NCI-H2227 treated with DMSO at 0.1 percent for 48 hours (cell line): ENCODE measurements around the gene DARS2.
"Not testable (repeated sequence)": the region's sequence is repeated elsewhere in the genome, so short reads cannot be mapped to it uniquely, and the experiment has no call there.

Source experiments
- DNase-seq: peaks from one replicate; lab custom pipeline; 2025; lab: John Stamatoyannopoulos, UW

The DARS2 gene, protein sequence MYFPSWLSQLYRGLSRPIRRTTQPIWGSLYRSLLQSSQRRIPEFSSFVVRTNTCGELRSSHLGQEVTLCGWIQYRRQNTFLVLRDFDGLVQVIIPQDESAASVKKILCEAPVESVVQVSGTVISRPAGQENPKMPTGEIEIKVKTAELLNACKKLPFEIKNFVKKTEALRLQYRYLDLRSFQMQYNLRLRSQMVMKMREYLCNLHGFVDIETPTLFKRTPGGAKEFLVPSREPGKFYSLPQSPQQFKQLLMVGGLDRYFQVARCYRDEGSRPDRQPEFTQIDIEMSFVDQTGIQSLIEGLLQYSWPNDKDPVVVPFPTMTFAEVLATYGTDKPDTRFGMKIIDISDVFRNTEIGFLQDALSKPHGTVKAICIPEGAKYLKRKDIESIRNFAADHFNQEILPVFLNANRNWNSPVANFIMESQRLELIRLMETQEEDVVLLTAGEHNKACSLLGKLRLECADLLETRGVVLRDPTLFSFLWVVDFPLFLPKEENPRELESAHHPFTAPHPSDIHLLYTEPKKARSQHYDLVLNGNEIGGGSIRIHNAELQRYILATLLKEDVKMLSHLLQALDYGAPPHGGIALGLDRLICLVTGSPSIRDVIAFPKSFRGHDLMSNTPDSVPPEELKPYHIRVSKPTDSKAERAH

GRCh38 chr1:173824315-173825081 is at the start of gene DARS2, which contains the start of gene CENPL:
TSS of gene DARS2 (plus strand) at chr1:173824673. CDS start at chr1:173825230, 557 bp downstream.
TSS of gene CENPL (minus strand) at chr1:173824883. CDS start at chr1:173811299, 13,584 bp downstream.
- peak; percentile 99 for DNase-seq

DNA sequence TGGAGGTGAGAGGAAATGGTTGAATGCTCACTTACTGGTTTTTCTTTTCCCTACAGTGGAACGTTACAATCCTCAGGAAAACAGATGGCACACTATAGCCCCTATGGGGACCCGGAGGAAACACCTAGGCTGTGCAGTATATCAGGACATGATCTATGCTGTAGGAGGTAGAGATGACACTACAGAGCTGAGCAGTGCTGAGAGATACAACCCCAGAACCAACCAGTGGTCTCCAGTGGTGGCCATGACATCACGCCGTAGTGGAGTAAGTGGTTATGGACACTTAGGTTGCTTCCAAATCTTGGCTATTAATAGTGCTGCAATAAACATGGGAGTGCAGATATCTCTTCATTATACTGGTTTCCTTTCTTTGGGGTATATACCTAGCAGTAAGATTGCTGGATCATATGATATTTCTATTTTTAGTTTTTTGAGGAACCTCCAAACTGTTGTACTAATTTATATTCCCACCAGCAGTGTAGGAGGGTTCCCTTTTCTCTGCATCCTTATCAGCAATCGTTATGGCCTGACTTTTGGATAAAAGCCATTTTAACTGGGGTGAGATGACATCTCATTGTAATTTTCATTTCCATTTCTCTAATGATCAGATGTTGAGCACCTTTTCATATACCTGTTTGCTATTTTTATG is 48.8 kb upstream of the DARS2 start:
- DNase-seq, result no peak

DNA sequence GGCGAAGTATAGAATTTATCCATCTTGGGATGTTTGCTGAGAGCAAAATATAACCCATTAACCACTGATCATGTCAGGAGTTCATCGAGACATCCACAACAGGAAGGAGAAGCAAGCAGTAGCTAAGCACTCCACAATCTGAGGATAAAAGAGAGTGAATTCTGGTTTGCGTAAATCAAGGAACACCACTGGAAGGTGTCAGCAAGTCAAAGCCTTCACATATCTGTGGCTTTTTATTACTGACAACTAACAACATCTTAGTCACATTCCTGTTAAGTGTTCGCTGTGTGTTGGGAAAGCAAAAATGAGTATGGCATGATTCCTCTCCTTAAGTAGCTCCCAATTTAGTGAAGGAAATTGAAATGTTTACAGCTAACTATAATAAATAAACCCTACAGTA is 44.5 kb upstream of the DARS2 start:
- no peak for DNase-seq

- DNase-seq, result no peak
Measured at GRCh38 chr1:173784997-173785396, 39.5 kb upstream of the DARS2 start.

DNA sequence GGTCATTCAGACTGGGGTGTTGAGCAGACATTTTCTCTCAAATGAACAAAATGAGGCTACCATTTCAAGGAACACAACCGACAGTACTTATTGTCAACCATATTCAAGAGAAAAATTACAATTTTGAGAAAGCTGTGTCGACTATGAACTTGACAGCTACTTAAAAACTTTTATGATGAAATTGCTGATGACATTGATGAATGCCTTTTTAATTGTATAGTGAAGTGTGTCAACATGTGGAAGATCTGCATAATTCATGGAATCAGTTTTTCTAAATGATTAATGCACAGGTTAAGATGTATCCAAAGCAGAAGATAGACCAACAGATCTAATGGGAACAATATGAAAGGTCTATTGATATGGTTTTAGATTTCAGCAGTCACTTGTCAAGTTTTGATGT is 34.6 kb upstream of the DARS2 start:
- no peak for DNase-seq

- DNase-seq, result no peak
Measured at GRCh38 chr1:173798078-173798477, 26.4 kb upstream of the DARS2 start.

DNA sequence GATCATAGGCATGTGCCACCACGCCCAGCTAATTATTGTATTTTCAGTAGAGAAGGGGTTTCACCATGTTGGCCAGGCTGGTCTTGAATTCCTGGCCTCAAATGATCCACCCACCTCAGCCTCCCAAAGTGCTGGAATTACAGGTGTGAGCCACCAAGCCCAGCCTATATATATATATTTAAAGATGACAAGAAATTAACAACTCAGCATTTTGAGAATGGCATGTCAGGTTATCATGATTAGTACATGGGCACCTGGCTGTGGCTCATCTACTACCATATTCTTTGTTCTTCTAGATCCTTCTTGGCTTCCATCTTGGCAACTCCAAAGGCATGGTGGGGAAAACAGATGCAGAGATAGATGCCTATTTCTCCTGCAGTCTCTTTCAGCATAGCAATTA is 24.5 kb upstream of the DARS2 start:
- not testable (repeated sequence) for DNase-seq

GRCh38 chr1:173802961-173803360 is 21.5 kb upstream of the DARS2 start:
- no peak for DNase-seq

DNA sequence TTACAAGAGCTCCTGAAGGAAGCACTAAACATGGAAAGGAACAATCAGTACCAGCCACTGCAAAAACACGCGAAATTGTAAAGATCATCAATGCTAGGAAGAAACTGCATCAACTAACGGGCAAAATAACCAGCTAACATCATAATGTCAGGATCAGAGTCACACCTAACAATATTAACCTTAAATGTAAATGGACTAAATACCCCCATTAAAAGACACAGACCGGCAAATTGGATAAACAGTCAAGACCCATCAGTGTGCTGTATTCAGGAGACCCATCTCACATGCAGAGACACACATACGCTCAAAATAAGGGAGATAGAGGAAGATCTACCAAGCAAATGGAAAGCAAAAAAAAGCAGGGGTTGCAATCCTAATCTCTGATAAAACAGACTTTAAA is 10.8 kb upstream of the DARS2 start:
- DNase-seq, result not testable (repeated sequence)

- DNase-seq, result no peak
Measured at GRCh38 chr1:173818459-173818858, 6.0 kb upstream of the DARS2 start.

DNA sequence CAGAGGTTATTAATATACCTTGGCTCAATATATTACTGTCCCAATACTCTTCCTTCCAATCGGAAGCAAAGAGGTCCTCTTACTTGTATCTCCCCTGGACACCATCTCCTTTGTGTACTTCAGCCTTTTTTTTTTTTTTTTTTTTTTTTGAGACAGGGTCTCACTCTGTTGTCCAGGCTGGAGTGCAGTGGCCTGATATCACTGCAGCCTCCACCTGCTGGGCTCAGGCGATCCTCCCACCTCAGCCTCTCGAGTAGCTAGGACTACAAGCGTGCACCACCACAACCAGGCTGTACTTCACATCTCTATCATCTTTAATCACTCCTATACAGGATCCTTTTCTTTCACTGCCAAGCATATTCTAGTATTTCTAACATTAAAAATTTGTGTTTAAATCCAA is 2.8 kb upstream of the DARS2 start:
- DNase-seq, result no peak

- no peak for DNase-seq
Measured at GRCh38 chr1:173823781-173824314, 625 bp upstream of the DARS2 start.

GRCh38 chr1:173827611-173828010 is 3.1 kb downstream of the DARS2 start:
- DNase-seq, result no peak

DNA sequence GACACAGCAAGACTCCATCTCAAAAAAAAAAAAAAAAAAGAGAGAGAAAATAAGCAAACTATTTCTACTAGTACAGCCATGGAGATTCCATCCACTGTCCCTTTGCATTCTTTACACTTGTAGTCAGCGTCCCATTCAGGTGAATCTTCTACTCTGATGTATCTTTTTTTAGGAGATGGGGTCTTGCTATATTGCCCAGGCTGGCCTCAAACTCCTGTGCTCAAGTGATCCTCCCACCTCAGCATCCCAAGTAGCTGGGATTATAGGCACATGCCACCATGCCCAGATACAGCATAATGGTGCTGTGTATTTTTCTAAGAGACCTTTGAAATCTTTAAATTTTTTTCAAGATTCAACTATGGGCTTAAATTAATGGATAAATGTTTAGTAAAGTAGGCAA is 8.3 kb downstream of the DARS2 start:
- DNase-seq, result no peak

DNA sequence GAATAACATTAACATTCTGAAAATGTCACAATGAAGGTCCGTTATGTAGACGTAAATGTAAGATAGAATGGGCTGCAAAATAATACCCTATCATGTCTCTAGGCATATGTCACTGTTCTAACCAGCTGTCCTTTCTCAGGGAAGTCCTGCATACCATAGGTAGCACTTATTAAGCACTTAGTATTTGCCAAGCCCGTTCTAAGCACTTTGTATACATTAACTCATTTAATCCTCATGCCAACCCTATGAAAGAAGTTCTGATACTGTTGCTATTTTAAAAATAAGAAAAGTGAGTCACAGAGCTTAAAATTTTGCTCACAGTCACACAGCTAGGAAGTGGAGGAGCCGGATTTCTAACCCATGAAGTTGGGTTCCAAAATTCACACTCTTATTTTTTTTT is 27.6 kb downstream of the DARS2 start:
- DNase-seq, result no peak

DNA sequence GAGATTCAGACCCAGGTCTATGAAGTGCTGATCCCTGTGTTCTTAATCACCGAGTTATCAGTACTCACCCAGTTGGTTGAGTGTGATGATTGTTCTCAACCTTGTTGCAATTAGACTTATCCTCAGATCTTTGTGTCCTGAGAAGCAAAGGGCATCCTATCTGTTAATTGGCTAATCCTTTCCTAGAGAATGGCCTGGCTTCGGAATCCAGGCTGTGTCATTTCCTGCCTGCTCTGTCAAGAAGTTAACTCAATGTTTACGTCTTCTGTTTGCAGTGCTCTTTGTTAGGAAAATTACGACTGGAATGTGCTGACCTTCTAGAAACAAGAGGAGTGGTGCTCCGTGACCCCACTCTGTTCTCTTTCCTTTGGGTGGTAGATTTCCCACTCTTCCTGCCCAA is 28.6 kb downstream of the DARS2 start:
- no peak for DNase-seq

GRCh38 chr1:173856014-173856413 is 31.5 kb downstream of the DARS2 start:
- no peak for DNase-seq

DNA sequence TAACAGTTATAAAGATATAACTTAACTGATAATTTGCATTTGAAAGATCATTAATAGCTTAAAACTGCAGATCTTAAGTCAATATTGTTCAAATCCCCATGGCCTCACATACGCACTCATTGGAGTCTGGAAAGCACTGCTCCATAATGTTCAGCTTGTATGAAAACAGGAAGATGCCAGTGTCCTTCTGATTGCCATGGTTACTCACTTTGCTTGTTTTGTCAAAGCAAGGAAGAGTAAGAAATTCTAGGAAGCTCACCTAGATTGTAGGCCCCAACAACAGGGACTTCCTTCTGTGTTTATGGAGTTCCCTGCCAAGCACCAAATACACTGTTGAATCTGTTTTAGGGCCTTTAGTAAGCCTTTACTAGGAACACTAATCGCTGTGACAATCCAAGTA is 32.4 kb downstream of the DARS2 start:
- DNase-seq, result no peak

- DNase-seq, result no peak
Measured at GRCh38 chr1:173857363-173857917, 33.0 kb downstream of the DARS2 start.

- DNase-seq, result not testable (repeated sequence)
Measured at GRCh38 chr1:173859547-173859946, 35.1 kb downstream of the DARS2 start.

GRCh38 chr1:173860065-173860464 is 35.6 kb downstream of the DARS2 start:
- no peak for DNase-seq

GRCh38 chr1:173861731-173862145 is 37.3 kb downstream of the DARS2 start:
- no peak for DNase-seq
